ENCODE data around the gene STRADA. TPM values are rescaled to one million over a fixed set of nuclear protein-coding genes. Genes with fewer than 3 reads are reported as not detected.
A peak's percentile ranks its signal among the peaks of the same experiment; 100 is the strongest.

STRADA gene
- total and polyA plus RNA-seq, 2 donors (not counting 1 experiment from before 2014, with no cell fraction given), result 22.8 TPM

DNA sequence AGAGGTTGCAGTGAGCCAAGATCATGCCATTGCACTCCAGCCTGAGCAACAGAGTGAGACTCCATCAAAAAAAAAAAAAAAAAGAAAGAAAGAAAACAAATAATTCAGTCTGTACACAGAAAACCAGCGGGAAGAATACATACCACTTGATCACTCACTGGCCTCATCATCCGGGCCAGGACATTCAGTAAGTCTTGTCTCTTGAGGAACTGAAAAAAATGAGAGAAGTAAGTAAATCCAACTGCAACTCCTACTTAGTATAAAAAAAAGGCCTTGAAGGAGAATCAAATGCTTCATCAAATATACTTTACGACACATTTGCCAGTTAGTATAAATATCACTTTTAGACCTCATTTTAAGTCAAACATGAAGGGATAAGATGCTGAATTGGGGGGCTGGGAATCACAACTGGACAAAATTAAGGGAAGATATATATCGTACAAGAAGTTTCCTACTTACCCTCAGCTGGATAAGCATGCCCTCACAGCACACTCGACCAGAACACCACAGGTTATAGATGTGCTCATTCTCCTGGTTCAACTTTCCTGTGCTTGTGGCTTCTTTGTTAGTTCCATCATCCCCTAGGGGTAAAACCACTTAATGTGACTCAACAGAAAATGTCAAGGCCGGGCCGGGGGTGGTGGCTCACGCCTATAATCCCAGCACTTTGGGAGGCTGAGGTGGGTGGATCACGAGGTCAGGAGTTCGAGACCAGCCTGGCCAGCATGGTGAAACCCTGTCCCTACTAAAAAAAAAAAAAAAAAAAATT, 19.4 kb upstream of the STRADA start:
- TF ChIP-seq EZH2 (IDR thresholded peaks at IDR 0.05; ENCODE audit: low read length, missing control alignments) (no peak), CTCF (conservative IDR thresholded peaks at IDR 0.05 in 1 of 2, IDR thresholded peaks at IDR 0.05 in 1 of 2; ENCODE audit: low read depth in 1 of 2, low read length in 2 of 2) (no peak)
- Histone ChIP-seq H3K79me2 (ENCODE audit: control insufficient read depth, insufficient read depth, low read length) (peaks cover 5% of the 10 kb centered on the region), H3K9ac (ENCODE audit: insufficient read depth, low read length) (no peak overlapping the region), H3K27ac (ENCODE audit: insufficient read depth, low read length) (no peak overlapping the region), H3K9me3 (ENCODE audit: control insufficient read depth, insufficient read depth, low read depth, low read length) (no peaks in the 10 kb centered on the region), H3K4me3 (replicated peaks in 1 of 4; ENCODE audit: control extremely low read depth in 1 of 4, insufficient read depth in 1 of 4, low read depth in 3 of 4, low read length in 4 of 4) (no peak overlapping the region), H3K4me2 (ENCODE audit: extremely low read depth, insufficient read depth, low read length) (no peak overlapping the region), H2AFZ (ENCODE audit: low read length) (no peak overlapping the region), H3K27me3 (ENCODE audit: control insufficient read depth, insufficient read depth, low read length) (no peaks in the 10 kb centered on the region), H3K4me1 (ENCODE audit: control insufficient read depth, extremely low read depth, insufficient read depth, low read length) (no peaks in the 10 kb centered on the region), H4K20me1 (ENCODE audit: control insufficient read depth, extremely low read depth, insufficient read depth, low read length) (no peaks in the 10 kb centered on the region), H3K36me3 (ENCODE audit: control insufficient read depth, insufficient read depth, low read length) (peaks cover 7% of the 10 kb centered on the region)
- DNase-seq (ENCODE audit: low read depth in 2 of 2), result peak in 1 of 2 donors; percentile 9

DNA sequence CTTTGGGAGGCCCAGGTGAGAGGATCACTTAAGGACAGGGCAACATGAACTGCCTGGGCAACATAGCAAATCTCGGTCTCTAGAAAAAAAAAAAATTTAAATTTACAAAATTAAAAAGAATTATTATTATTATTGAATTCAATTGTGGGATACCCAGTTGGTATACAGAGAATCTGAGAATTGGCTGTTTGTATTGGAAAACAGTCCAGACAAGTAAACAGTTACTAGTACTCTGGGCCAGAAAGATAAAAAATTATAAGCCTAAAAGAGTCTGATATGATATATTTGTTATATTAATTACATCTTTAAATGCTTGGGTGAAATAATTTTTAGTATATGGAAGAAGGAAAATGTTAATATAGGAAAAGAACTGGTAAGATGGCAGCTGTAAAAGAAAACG, 16.8 kb upstream of the STRADA start:
- DNase-seq (ENCODE audit: low read depth in 2 of 2), result no peak
- peaks cover 5% of the 10 kb centered on the region for H3K36me3 ChIP-seq (ENCODE audit: control insufficient read depth, insufficient read depth, low read length)
- H3K9me3 ChIP-seq (ENCODE audit: control insufficient read depth, insufficient read depth, low read depth, low read length), result no peaks in the 10 kb centered on the region
- no peak overlapping the region for H3K9ac ChIP-seq (ENCODE audit: insufficient read depth, low read length)
- no peak overlapping the region for H3K4me3 ChIP-seq (replicated peaks in 1 of 4; ENCODE audit: control extremely low read depth in 1 of 4, insufficient read depth in 1 of 4, low read depth in 3 of 4, low read length in 4 of 4)
- H3K27me3 ChIP-seq (ENCODE audit: control insufficient read depth, insufficient read depth, low read length), result no peaks in the 10 kb centered on the region
- TF ChIP-seq CTCF (conservative IDR thresholded peaks at IDR 0.05 in 1 of 2, IDR thresholded peaks at IDR 0.05 in 1 of 2; ENCODE audit: low read depth in 1 of 2, low read length in 2 of 2) (no peak), EZH2 (IDR thresholded peaks at IDR 0.05; ENCODE audit: low read length, missing control alignments) (no peak)
- H3K27ac ChIP-seq (ENCODE audit: insufficient read depth, low read length), result no peak overlapping the region
- no peaks in the 10 kb centered on the region for H3K79me2 ChIP-seq (ENCODE audit: control insufficient read depth, insufficient read depth, low read length)
- H4K20me1 ChIP-seq (ENCODE audit: control insufficient read depth, extremely low read depth, insufficient read depth, low read length), result no peaks in the 10 kb centered on the region
- H3K4me2 ChIP-seq (ENCODE audit: extremely low read depth, insufficient read depth, low read length), result no peak overlapping the region
- H2AFZ ChIP-seq (ENCODE audit: low read length), result no peak overlapping the region
- H3K4me1 ChIP-seq (ENCODE audit: control insufficient read depth, extremely low read depth, insufficient read depth, low read length), result no peaks in the 10 kb centered on the region

- H3K27me3 ChIP-seq (ENCODE audit: control insufficient read depth, insufficient read depth, low read length), result no peaks in the 10 kb centered on the region
- H3K4me3 ChIP-seq (replicated peaks in 1 of 4; ENCODE audit: control extremely low read depth in 1 of 4, insufficient read depth in 1 of 4, low read depth in 3 of 4, low read length in 4 of 4), result no peak overlapping the region
- DNase-seq (ENCODE audit: low read depth in 2 of 2), result no peak
- no peak overlapping the region for H2AFZ ChIP-seq (ENCODE audit: low read length)
- H3K9me3 ChIP-seq (ENCODE audit: control insufficient read depth, insufficient read depth, low read depth, low read length), result no peaks in the 10 kb centered on the region
- H4K20me1 ChIP-seq (ENCODE audit: control insufficient read depth, extremely low read depth, insufficient read depth, low read length), result no peaks in the 10 kb centered on the region
- no peak overlapping the region for H3K27ac ChIP-seq (ENCODE audit: insufficient read depth, low read length)
- no peak overlapping the region for H3K9ac ChIP-seq (ENCODE audit: insufficient read depth, low read length)
- H3K4me1 ChIP-seq (ENCODE audit: control insufficient read depth, extremely low read depth, insufficient read depth, low read length), result no peaks in the 10 kb centered on the region
- H3K79me2 ChIP-seq (ENCODE audit: control insufficient read depth, insufficient read depth, low read length), result no peaks in the 10 kb centered on the region
- peaks cover 5% of the 10 kb centered on the region for H3K36me3 ChIP-seq (ENCODE audit: control insufficient read depth, insufficient read depth, low read length)
- TF ChIP-seq EZH2 (IDR thresholded peaks at IDR 0.05; ENCODE audit: low read length, missing control alignments) (no peak), CTCF (conservative IDR thresholded peaks at IDR 0.05 in 1 of 2, IDR thresholded peaks at IDR 0.05 in 1 of 2; ENCODE audit: low read depth in 1 of 2, low read length in 2 of 2) (no peak)
- H3K4me2 ChIP-seq (ENCODE audit: extremely low read depth, insufficient read depth, low read length), result no peak overlapping the region
These were observed 12.4 kb upstream of the STRADA start for GRCh38 chr17:63754046-63754445.

Measured in fibroblast of lung (primary cell).